PC-3 (cell line): ENCODE measurements around the gene GLYAT. TPM values are rescaled to one million over a fixed set of nuclear protein-coding genes. Genes with fewer than 3 reads are reported as not detected.
A peak's percentile ranks its signal among the peaks of the same experiment; 100 is the strongest.

Experiments used
- ATAC-seq: fragments of 200-7000 bp; cut with Tn5 transposase; 2 replicates; pipeline ENCODE4 v1.9.1; 2020; ENCODE audit warnings: mild to moderate bottlenecking, moderate library complexity
- BruUV-seq: library from RNA; stranded (reverse); fragments of 400-500 nt; replicated peaks from 2 replicates; lab custom pipeline; 2021; lab: Mats Ljungman, UMichigan
- CTCF ChIA-PET: fragments of 300-600 bp; sonication (Branson Sonifier 250); formaldehyde crosslinking; loops from one replicate; lab custom pipeline; 2022; ENCODE audit warnings: antibody characterized with exemption; lab: Charles Lee
- POLR2A ChIA-PET: fragments of 300-600 bp; sonication (Branson Sonifier 250); formaldehyde crosslinking; loops from one replicate; lab custom pipeline; 2022; ENCODE audit warnings: antibody characterized with exemption; ENCODE audit not compliant: unreplicated experiment; lab: Charles Lee
- DNase-seq: peaks from one replicate; pipeline ENCODE4 v3.0.0-alpha.2; 2015
- H2AFZ ChIP-seq: fragments of 300-600 bp; sonication (generic); 2 replicates; pipeline ENCODE4 v1.6.0; 2016; ENCODE audit warnings: antibody characterized with exemption, low read length
- H3F3A ChIP-seq: fragments of 300-600 bp; sonication (generic); one replicate; pipeline ENCODE4 v1.6.0; 2017; ENCODE audit warnings: antibody characterized with exemption, low read length, control low read depth, mild to moderate bottlenecking; ENCODE audit not compliant: unreplicated experiment
- H3K27ac ChIP-seq: fragments of 300-600 bp; sonication (generic); 2 replicates; pipeline ENCODE4 v1.5.1; 2016; ENCODE audit warnings: mild to moderate bottlenecking, low read length
- H3K27me3 ChIP-seq: fragments of 300-600 bp; sonication (generic); 2 replicates; pipeline ENCODE4 v1.6.1; 2016; ENCODE audit warnings: low read length, mixed read lengths
- H3K36me3 ChIP-seq: fragments of 300-600 bp; sonication (generic); 2 replicates; pipeline ENCODE4 v1.6.1; 2016; ENCODE audit warnings: low read depth, mixed run types, low read length, mixed read lengths
- H3K4me1 ChIP-seq: fragments of 300-600 bp; sonication (generic); 2 replicates; pipeline ENCODE4 v1.5.1; 2016; ENCODE audit warnings: low read length; ENCODE audit not compliant: insufficient read depth
- H3K4me2 ChIP-seq: fragments of 300-600 bp; sonication (generic); 2 replicates; pipeline ENCODE4 v1.6.0; 2016; ENCODE audit warnings: low read length
- H3K4me3 ChIP-seq: fragments of 300-600 bp; sonication (generic); 2 replicates; pipeline ENCODE4 v1.5.1; 2016; ENCODE audit warnings: mild to moderate bottlenecking, low read length, mixed read lengths
- H3K79me2 ChIP-seq: fragments of 300-600 bp; sonication (generic); 2 replicates; pipeline ENCODE4 v1.6.1; 2017; ENCODE audit warnings: low read length, mixed read lengths
- H3K9ac ChIP-seq: fragments of 300-600 bp; sonication (generic); 2 replicates; pipeline ENCODE4 v1.6.0; 2016; ENCODE audit warnings: mild to moderate bottlenecking, low read length
- H3K9me2 ChIP-seq: fragments of 300-600 bp; sonication (generic); replicated peaks from 2 replicates; pipeline ENCODE4 v1.6.1; 2016; ENCODE audit warnings: mixed run types, low read length, mixed read lengths
- H3K9me3 ChIP-seq: fragments of 300-600 bp; sonication (generic); 2 replicates; pipeline ENCODE4 v1.6.1; 2016; ENCODE audit warnings: low read length, mixed read lengths
- H4K20me1 ChIP-seq: fragments of 300-600 bp; sonication (generic); 2 replicates; pipeline ENCODE4 v1.6.1; 2016; ENCODE audit warnings: low read length, mixed read lengths
- EZH2 ChIP-seq: fragments of 300-600 bp; sonication (generic); IDR thresholded peaks from one replicate; pipeline ENCODE4 v1.6.1; 2017; ENCODE audit warnings: antibody characterized with exemption, mild to moderate bottlenecking, low read length; ENCODE audit not compliant: unreplicated experiment
- EZH2phosphoT487 ChIP-seq: fragments of 300-600 bp; sonication (generic); IDR thresholded peaks from 2 replicates; pipeline ENCODE4 v1.6.1; 2018; ENCODE audit warnings: mild to moderate bottlenecking, antibody characterized with exemption, low read length, borderline replicate concordance
- intact Hi-C: fragments of 100-400 bp; cut with micrococcal nuclease; formaldehyde crosslinking; loops from 2 replicates; pipeline ENCODE4 v1.9.0; 2023
- total RNA-seq: library from RNA; depleted of rRNA; stranded (reverse); fragments of >200 nt; gene quantifications from 2 replicates; pipeline ENCODE4 v1.2.3, GENCODE V29; 2014; rRNA removed
- TF ChIP-seq, protein P1 (sequence below): fragments of 300-600 bp; sonication (generic); conservative IDR thresholded peaks from 2 replicates; pipeline ENCODE4 v1.5.1; 2017; ENCODE audit warnings: antibody characterized with exemption, low read depth, mild to moderate bottlenecking, low read length

The GLYAT gene
- total RNA-seq, 1 experiment from 2014 or later, result not detected

DNA sequence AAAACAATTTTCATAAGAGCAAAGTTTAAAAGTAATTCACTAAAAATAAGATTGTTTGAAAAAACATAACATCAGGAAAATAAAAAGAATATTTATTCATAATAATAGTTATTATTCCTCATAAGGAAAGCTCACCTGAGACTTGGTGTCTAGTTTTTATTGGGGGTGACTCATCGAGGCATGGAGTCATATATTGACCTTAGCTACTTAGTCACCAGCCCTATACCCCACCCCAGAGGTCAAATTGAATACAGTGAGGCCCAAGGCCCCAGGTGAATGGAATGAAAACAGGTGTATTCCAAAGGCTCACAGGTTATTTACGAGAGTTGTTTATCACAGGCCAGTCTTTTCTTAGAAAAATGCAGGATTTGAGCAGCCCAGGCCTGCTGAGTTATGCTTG is 72.3 kb downstream of the GLYAT start:
- Histone ChIP-seq H3K9me2 (no peaks in the 10 kb centered on the region), H4K20me1 (no peaks in the 10 kb centered on the region), H3K27ac (peak overlapping the region; percentile 85), H3K4me3 (peak overlapping the region; percentile 39; the same call in 1 of the 2 replicates), H3K9ac (peak overlapping the region; percentile 34), H3K4me2 (peak overlapping the region; percentile 73), H3K36me3 (no peaks in the 10 kb centered on the region), H3F3A (peaks cover 9% of the 10 kb centered on the region), H2AFZ (no peak overlapping the region), H3K27me3 (no peaks in the 10 kb centered on the region), H3K79me2 (no peaks in the 10 kb centered on the region), H3K9me3 (no peaks in the 10 kb centered on the region), H3K4me1 (peaks cover 38% of the 10 kb centered on the region)
- no TSS peak for BruUV-seq
- POLR2A ChIA-PET, result interaction anchor here (0.7 kb wide), 1 partner anchor 15 kb away, joined by 3 read pairs; no protein-coding TSS in a partner anchor
- TF ChIP-seq EZH2phosphoT487, result no peak
- TF ChIP-seq, protein P1, sequence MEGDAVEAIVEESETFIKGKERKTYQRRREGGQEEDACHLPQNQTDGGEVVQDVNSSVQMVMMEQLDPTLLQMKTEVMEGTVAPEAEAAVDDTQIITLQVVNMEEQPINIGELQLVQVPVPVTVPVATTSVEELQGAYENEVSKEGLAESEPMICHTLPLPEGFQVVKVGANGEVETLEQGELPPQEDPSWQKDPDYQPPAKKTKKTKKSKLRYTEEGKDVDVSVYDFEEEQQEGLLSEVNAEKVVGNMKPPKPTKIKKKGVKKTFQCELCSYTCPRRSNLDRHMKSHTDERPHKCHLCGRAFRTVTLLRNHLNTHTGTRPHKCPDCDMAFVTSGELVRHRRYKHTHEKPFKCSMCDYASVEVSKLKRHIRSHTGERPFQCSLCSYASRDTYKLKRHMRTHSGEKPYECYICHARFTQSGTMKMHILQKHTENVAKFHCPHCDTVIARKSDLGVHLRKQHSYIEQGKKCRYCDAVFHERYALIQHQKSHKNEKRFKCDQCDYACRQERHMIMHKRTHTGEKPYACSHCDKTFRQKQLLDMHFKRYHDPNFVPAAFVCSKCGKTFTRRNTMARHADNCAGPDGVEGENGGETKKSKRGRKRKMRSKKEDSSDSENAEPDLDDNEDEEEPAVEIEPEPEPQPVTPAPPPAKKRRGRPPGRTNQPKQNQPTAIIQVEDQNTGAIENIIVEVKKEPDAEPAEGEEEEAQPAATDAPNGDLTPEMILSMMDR, result no peak
- no peak for TF ChIP-seq EZH2
- DNase-seq, result peak; percentile 98
- intact Hi-C loops, result loop anchor here (1.0 kb wide), 1 partner anchor 86 kb away; no protein-coding TSS in a partner anchor
- peak; percentile 93 for ATAC-seq
- CTCF ChIA-PET, result interaction anchor here (0.6 to 0.9 kb wide), 2 partner anchors 29 to 137 kb away, joined by 3 read pairs; no protein-coding TSS in a partner anchor

Other genes starting within 250 kb of the GLYAT start
- gene OR5B21, start 223.8 kb downstream of the GLYAT start, total RNA-seq, result not detected in 2 replicates
- 12.1 and 20.2 TPM in 2 replicates for gene LPXN, start 156.1 kb downstream of the GLYAT start, total RNA-seq
- gene ZFP91, start 152.9 kb downstream of the GLYAT start, total RNA-seq, result 56.2 and 71.9 TPM in 2 replicates
- 1.6 and 2.8 TPM in 2 replicates for gene CNTF, start 109.3 kb downstream of the GLYAT start, total RNA-seq
- gene GLYATL2, start 112.8 kb upstream of the GLYAT start, total RNA-seq, result 0.33 TPM in 1 of 2 replicates, not detected in the other
- gene GLYATL1, start 207.5 kb upstream of the GLYAT start, total RNA-seq, result not detected in 2 replicates